HCT116 (cell line): ENCODE data around the gene NDUFAB1.
"Not testable (repeated sequence)": the region's sequence is repeated elsewhere in the genome, so short reads cannot be mapped to it uniquely, and the experiment has no call there.

ENCODE experiments used
- JUND ChIP-seq: IDR thresholded peaks from 2 replicates; pipeline ENCODE4 v1.6.1; 2012
- MAX ChIP-seq: IDR thresholded peaks from 2 replicates; pipeline ENCODE4 v1.6.1; 2012
- POLR2A ChIP-seq: IDR thresholded peaks from 2 replicates; pipeline ENCODE4 v1.7.0; 2011; ENCODE audit warnings: borderline replicate concordance; ENCODE audit not compliant: insufficient read depth, insufficient read length; ENCODE audit errors: extremely low read depth

GRCh38 chr16:23610905-23611304 lies 14.8 kb upstream of the NDUFAB1 start:
- not testable (repeated sequence) for TF ChIP-seq POLR2A, MAX, JUND
